GM23338 (cell line): ENCODE data around the gene FBXO46. TPM values are rescaled to one million over a fixed set of nuclear protein-coding genes. Genes with fewer than 3 reads are reported as not detected.

Experiments
- ATAC-seq: fragments of 200-7000 bp; cut with Tn5 transposase; 3 replicates; pipeline ENCODE4 v1.9.1; 2020
- DNase-seq: peaks from one replicate; pipeline ENCODE4 v3.0.0-alpha.2; 2015; ENCODE audit warnings: low spot score
- H2AFZ ChIP-seq: fragments of 200-600 bp; sonication (generic); 2 replicates; pipeline ENCODE4 v1.8.0; 2016; ENCODE audit warnings: antibody characterized with exemption, mild to moderate bottlenecking, moderate library complexity
- H3F3A ChIP-seq: fragments of 200-600 bp; sonication (generic); replicated peaks from 2 replicates; pipeline ENCODE4 v1.8.0; 2017; ENCODE audit warnings: antibody characterized with exemption, mixed run types, low read depth
- H3K27ac ChIP-seq: fragments of 200-600 bp; sonication (generic); 2 replicates; pipeline ENCODE4 v1.6.1; 2016; ENCODE audit warnings: low read depth
- H3K27me3 ChIP-seq: fragments of 200-600 bp; sonication (generic); 2 replicates; pipeline ENCODE4 v1.8.0; 2016; ENCODE audit warnings: mild to moderate bottlenecking, mixed run types, moderate library complexity; ENCODE audit not compliant: insufficient read depth
- H3K36me3 ChIP-seq: fragments of 200-600 bp; sonication (generic); 2 replicates; pipeline ENCODE4 v1.8.0; 2016; ENCODE audit warnings: mild to moderate bottlenecking; ENCODE audit not compliant: insufficient read depth
- H3K4me1 ChIP-seq: fragments of 200-600 bp; sonication (generic); 2 replicates; pipeline ENCODE4 v1.8.0; 2016; ENCODE audit warnings: mild to moderate bottlenecking, moderate library complexity; ENCODE audit not compliant: insufficient read depth
- H3K4me2 ChIP-seq: fragments of 200-600 bp; sonication (generic); 2 replicates; pipeline ENCODE4 v1.7.1; 2017; ENCODE audit warnings: mixed run types
- H3K4me3 ChIP-seq: fragments of 200-600 bp; sonication (generic); 2 replicates; pipeline ENCODE4 v1.6.1; 2016; ENCODE audit warnings: mixed run types
- H3K79me2 ChIP-seq: fragments of 200-600 bp; sonication (generic); replicated peaks from 2 replicates; pipeline ENCODE4 v1.8.0; 2017; ENCODE audit warnings: mild to moderate bottlenecking; ENCODE audit not compliant: insufficient read depth
- H3K9me2 ChIP-seq: fragments of 200-600 bp; sonication (generic); 2 replicates; pipeline ENCODE4 v1.8.0; 2017; ENCODE audit not compliant: insufficient read depth
- H4K20me1 ChIP-seq: fragments of 200-600 bp; sonication (generic); replicated peaks from 2 replicates; pipeline ENCODE4 v1.8.0; 2017; ENCODE audit warnings: mild to moderate bottlenecking; ENCODE audit not compliant: insufficient read depth
- H3K27ac Mint-ChIP-seq: 2 replicates; pipeline ENCODE4 v1.8.0; 2020; ENCODE audit warnings: inconsistent platforms, mild to moderate bottlenecking, moderate library complexity, mixed read lengths
- H3K27me3 Mint-ChIP-seq: 3 replicates; pipeline ENCODE4 v1.8.0; 2022; ENCODE audit warnings: low read depth, mild to moderate bottlenecking, moderate library complexity, mixed read lengths, inconsistent platforms; ENCODE audit not compliant: insufficient read depth, poor library complexity
- H3K36me3 Mint-ChIP-seq: 3 replicates; pipeline ENCODE4 v1.8.0; 2021; ENCODE audit warnings: low read depth, mild to moderate bottlenecking, inconsistent platforms, moderate library complexity, mixed read lengths
- H3K4me1 Mint-ChIP-seq: 3 replicates; pipeline ENCODE4 v1.8.0; 2020; ENCODE audit warnings: mild to moderate bottlenecking, inconsistent platforms, mixed read lengths
- H3K4me3 Mint-ChIP-seq: 3 replicates; pipeline ENCODE4 v1.8.0; 2021; ENCODE audit warnings: moderate library complexity, mild to moderate bottlenecking, inconsistent platforms, mixed read lengths
- H3K9me3 Mint-ChIP-seq: 3 replicates; pipeline ENCODE4 v1.8.0; 2020; ENCODE audit warnings: moderate library complexity, mild to moderate bottlenecking, inconsistent platforms, mixed read lengths
- CREB1 ChIP-seq: fragments of 250-450 bp; sonication (Bioruptor Pico); IDR thresholded peaks from 2 replicates; pipeline ENCODE4 v1.5.0; 2020; ENCODE audit warnings: low read depth, mild to moderate bottlenecking, moderate library complexity
- CTCF ChIP-seq, 2 experiments: fragments of 200-600 bp in 1 of 2; sonication (generic) in 1 of 2; conservative IDR thresholded peaks; 2 replicates each; pipeline versions ENCODE4 v1.5.1 to v1.6.1; 2016 to 2017; ENCODE audit warnings: antibody characterized with exemption in 2 of 2, low read depth in 2 of 2, mild to moderate bottlenecking in 2 of 2, moderate library complexity in 1 of 2
- EZH2 ChIP-seq: fragments of 200-600 bp; sonication (generic); IDR thresholded peaks from one replicate; pipeline ENCODE4 v1.8.0; 2017; ENCODE audit warnings: antibody characterized with exemption, mild to moderate bottlenecking, low read depth; ENCODE audit not compliant: unreplicated experiment
- NANOG ChIP-seq: IDR thresholded peaks from 2 replicates; pipeline ENCODE4 v1.6.1; 2016; ENCODE audit warnings: antibody characterized with exemption, borderline replicate concordance
- POLR2AphosphoS5 ChIP-seq: IDR thresholded peaks from 2 replicates; pipeline ENCODE4 v1.6.1; 2016; ENCODE audit warnings: antibody characterized with exemption, low read depth
- REST ChIP-seq: IDR thresholded peaks from one replicate; pipeline ENCODE4 v1.6.1; 2018; ENCODE audit warnings: antibody characterized with exemption; ENCODE audit not compliant: unreplicated experiment
- ZNF114 ChIP-seq: fragments of 250-450 bp; sonication (Bioruptor Pico); IDR thresholded peaks from 2 replicates; pipeline ENCODE4 v1.5.0; 2020; ENCODE audit warnings: mild to moderate bottlenecking, moderate library complexity
- long read RNA-seq: library from polyadenylated mRNA; unstranded; transcript quantifications from one replicate; pipeline ENCODE4 v2.0.0, GENCODE V29; 2020; ENCODE audit not compliant: unreplicated experiment
- polyA plus RNA-seq: library from polyadenylated mRNA; unstranded; fragments of >200 nt; fragmentation: Nextera tagmentation; extraction: Ambion mirVana; gene quantifications from 2 replicates; pipeline ENCODE4 v1.2.1, GENCODE V29; 2016
- total RNA-seq: library from RNA; depleted of rRNA; stranded (reverse); fragments of >200 nt; shearing (Covaris generic); gene quantifications from 2 replicates; pipeline ENCODE4 v1.2.3, GENCODE V29; 2014; rRNA removed
- TF ChIP-seq, protein P1 (sequence below): fragments of 250-450 bp; sonication (Bioruptor Pico); IDR thresholded peaks from 2 replicates; pipeline ENCODE4 v1.5.0; 2020; ENCODE audit warnings: mild to moderate bottlenecking, moderate library complexity
- TF ChIP-seq, protein P2 (sequence below): IDR thresholded peaks from 2 replicates; pipeline ENCODE4 v1.6.1; 2016; ENCODE audit warnings: antibody characterized with exemption

FBXO46 gene, protein sequence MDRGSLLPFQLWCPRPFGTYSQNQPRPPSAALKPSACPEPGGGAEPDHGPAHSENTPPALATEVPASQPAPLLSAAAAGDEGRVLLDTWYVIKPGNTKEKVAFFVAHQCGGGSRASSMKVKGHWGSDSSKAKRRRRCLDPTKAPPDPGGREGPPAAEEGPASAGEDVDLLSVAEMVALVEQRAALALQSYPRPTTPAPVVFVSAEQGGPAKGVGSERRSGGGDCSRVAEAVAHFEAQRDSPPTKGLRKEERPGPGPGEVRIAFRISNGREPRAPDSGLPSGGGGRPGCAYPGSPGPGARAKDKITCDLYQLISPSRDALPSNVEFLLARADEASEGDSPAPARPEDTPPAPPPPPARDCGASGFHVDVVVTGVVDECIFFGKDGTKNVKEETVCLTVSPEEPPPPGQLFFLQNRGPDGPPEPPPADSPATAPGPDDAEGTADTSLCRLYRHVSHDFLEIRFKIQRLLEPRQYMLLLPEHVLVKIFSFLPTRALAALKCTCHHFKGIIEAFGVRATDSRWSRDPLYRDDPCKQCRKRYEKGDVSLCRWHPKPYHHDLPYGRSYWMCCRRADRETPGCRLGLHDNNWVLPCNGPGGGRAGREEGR
- total RNA-seq (34.4 and 35.8 TPM in 2 replicates), polyA plus RNA-seq (9.4 and 12.0 TPM in 2 replicates)
- long read RNA-seq, result 0 reads

- peak within 1 kb of the TSS; percentile 87 for H3K4me3 ChIP-seq
- H3K4me3 Mint-ChIP-seq, result peak within 1 kb of the TSS; percentile 92
- peaks cover 3% of the 10 kb centered on the region; the same call in 1 of the 2 replicates for H3F3A ChIP-seq
- peak; percentile 99 for DNase-seq
- no peaks in the 10 kb centered on the region for H3K9me2 ChIP-seq
- peak within 1 kb of the TSS; percentile 85 for H3K4me2 ChIP-seq
- peaks cover 48% of the 10 kb centered on the region for H3K79me2 ChIP-seq
- H3K4me1 ChIP-seq, result peaks cover 8% of the 10 kb centered on the region
- ATAC-seq, result peak; percentile 96
- H2AFZ ChIP-seq, result no peak within 1 kb of the TSS; the same call in 1 of the 2 replicates
- H4K20me1 ChIP-seq, result peaks cover 12% of the 10 kb centered on the region
- H3K27ac ChIP-seq, result peak within 1 kb of the TSS; percentile 34; the same call in 1 of the 2 replicates
- H3K36me3 Mint-ChIP-seq, result no peaks in the 10 kb centered on the region
- peak within 1 kb of the TSS; percentile 85 for H3K27ac Mint-ChIP-seq
- peaks cover 9% of the 10 kb centered on the region for H3K4me1 Mint-ChIP-seq
- H3K27me3 ChIP-seq, result no peaks in the 10 kb centered on the region
- no peaks in the 10 kb centered on the region for H3K36me3 ChIP-seq
- no peaks in the 10 kb centered on the region for H3K9me3 Mint-ChIP-seq
- peaks cover 1% of the 10 kb centered on the region for H3K27me3 Mint-ChIP-seq
- no peak for TF ChIP-seq NANOG
- TF ChIP-seq, protein P1, sequence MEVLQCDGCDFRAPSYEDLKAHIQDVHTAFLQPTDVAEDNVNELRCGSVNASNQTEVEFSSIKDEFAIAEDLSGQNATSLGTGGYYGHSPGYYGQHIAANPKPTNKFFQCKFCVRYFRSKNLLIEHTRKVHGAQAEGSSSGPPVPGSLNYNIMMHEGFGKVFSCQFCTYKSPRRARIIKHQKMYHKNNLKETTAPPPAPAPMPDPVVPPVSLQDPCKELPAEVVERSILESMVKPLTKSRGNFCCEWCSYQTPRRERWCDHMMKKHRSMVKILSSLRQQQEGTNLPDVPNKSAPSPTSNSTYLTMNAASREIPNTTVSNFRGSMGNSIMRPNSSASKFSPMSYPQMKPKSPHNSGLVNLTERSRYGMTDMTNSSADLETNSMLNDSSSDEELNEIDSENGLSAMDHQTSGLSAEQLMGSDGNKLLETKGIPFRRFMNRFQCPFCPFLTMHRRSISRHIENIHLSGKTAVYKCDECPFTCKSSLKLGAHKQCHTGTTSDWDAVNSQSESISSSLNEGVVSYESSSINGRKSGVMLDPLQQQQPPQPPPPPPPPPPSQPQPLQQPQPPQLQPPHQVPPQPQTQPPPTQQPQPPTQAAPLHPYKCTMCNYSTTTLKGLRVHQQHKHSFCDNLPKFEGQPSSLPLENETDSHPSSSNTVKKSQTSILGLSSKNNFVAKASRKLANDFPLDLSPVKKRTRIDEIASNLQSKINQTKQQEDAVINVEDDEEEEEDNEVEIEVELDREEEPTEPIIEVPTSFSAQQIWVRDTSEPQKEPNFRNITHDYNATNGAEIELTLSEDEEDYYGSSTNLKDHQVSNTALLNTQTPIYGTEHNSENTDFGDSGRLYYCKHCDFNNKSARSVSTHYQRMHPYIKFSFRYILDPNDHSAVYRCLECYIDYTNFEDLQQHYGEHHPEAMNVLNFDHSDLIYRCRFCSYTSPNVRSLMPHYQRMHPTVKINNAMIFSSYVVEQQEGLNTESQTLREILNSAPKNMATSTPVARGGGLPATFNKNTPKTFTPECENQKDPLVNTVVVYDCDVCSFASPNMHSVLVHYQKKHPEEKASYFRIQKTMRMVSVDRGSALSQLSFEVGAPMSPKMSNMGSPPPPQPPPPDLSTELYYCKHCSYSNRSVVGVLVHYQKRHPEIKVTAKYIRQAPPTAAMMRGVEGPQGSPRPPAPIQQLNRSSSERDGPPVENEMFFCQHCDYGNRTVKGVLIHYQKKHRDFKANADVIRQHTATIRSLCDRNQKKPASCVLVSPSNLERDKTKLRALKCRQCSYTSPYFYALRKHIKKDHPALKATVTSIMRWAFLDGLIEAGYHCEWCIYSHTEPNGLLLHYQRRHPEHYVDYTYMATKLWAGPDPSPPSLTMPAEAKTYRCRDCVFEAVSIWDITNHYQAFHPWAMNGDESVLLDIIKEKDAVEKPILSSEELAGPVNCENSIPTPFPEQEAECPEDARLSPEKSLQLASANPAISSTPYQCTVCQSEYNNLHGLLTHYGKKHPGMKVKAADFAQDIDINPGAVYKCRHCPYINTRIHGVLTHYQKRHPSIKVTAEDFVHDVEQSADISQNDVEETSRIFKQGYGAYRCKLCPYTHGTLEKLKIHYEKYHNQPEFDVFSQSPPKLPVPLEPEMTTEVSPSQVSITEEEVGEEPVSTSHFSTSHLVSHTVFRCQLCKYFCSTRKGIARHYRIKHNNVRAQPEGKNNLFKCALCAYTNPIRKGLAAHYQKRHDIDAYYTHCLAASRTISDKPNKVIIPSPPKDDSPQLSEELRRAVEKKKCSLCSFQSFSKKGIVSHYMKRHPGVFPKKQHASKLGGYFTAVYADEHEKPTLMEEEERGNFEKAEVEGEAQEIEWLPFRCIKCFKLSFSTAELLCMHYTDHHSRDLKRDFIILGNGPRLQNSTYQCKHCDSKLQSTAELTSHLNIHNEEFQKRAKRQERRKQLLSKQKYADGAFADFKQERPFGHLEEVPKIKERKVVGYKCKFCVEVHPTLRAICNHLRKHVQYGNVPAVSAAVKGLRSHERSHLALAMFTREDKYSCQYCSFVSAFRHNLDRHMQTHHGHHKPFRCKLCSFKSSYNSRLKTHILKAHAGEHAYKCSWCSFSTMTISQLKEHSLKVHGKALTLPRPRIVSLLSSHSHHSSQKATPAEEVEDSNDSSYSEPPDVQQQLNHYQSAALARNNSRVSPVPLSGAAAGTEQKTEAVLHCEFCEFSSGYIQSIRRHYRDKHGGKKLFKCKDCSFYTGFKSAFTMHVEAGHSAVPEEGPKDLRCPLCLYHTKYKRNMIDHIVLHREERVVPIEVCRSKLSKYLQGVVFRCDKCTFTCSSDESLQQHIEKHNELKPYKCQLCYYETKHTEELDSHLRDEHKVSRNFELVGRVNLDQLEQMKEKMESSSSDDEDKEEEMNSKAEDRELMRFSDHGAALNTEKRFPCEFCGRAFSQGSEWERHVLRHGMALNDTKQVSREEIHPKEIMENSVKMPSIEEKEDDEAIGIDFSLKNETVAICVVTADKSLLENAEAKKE, result no peak
- peak; percentile 23 to 40; a peak in 2 of 4 replicates for TF ChIP-seq CTCF (conservative IDR thresholded peaks at IDR 0.05; ENCODE audit: low read depth in 2 of 2)
- no peak for TF ChIP-seq EZH2
- no peak for TF ChIP-seq REST
- TF ChIP-seq ZNF114 (CRISPR knock-in tag), result no peak
- TF ChIP-seq, protein P2, sequence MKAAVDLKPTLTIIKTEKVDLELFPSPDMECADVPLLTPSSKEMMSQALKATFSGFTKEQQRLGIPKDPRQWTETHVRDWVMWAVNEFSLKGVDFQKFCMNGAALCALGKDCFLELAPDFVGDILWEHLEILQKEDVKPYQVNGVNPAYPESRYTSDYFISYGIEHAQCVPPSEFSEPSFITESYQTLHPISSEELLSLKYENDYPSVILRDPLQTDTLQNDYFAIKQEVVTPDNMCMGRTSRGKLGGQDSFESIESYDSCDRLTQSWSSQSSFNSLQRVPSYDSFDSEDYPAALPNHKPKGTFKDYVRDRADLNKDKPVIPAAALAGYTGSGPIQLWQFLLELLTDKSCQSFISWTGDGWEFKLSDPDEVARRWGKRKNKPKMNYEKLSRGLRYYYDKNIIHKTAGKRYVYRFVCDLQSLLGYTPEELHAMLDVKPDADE, result peak; percentile 99
- TF ChIP-seq POLR2AphosphoS5, result peak; percentile 94
- TF ChIP-seq CREB1, result peak; percentile 38; the same call in 1 of the 2 replicates
These were observed at the start of gene FBXO46 for GRCh38 chr19:45730368-45731288. TSS of gene FBXO46 (minus strand) at chr19:45730896. CDS start at chr19:45713495, 17,401 bp downstream.
